K562 (cell line): ENCODE data around the gene PLCB3. TPM values are rescaled to one million over a fixed set of nuclear protein-coding genes. Genes with fewer than 3 reads are reported as not detected.

ENCODE experiments used
- ARHGAP35 ChIP-seq: fragments of 450-650 bp; IDR thresholded peaks from 2 replicates; pipeline ENCODE4 v1.6.1; 2018; ENCODE audit not compliant: partially characterized antibody
- DLX4 ChIP-seq: fragments of 250-450 bp; sonication (Bioruptor Pico); IDR thresholded peaks from 2 replicates; pipeline ENCODE4 v1.6.1; 2021; ENCODE audit warnings: mild to moderate bottlenecking
- ELK1 ChIP-seq: sonication (generic); formaldehyde crosslinking; IDR thresholded peaks from 2 replicates; pipeline ENCODE4 v1.8.1; 2022; ENCODE audit warnings: missing genetic modification reagents
- EZH2 ChIP-seq: IDR thresholded peaks from 2 replicates; pipeline ENCODE4 v1.6.1; 2012; ENCODE audit warnings: low read depth, mild to moderate bottlenecking, inconsistent platforms, low read length, borderline replicate concordance
- HDAC3 ChIP-seq: fragments of 450-650 bp; IDR thresholded peaks from 2 replicates; pipeline ENCODE4 v1.6.1; 2018; ENCODE audit warnings: borderline replicate concordance, mild to moderate bottlenecking, moderate library complexity; ENCODE audit not compliant: partially characterized antibody
- HDAC6 ChIP-seq: IDR thresholded peaks from 2 replicates; pipeline ENCODE4 v1.6.1; 2012; ENCODE audit warnings: low read depth, mild to moderate bottlenecking, control low read depth, inconsistent platforms, low read length, moderate library complexity
- HIVEP1 ChIP-seq: fragments of 250-450 bp; sonication (Bioruptor Pico); IDR thresholded peaks from 2 replicates; pipeline ENCODE4 v1.4.0; 2020; ENCODE audit warnings: mild to moderate bottlenecking
- HNRNPK ChIP-seq: fragments of 200-400 bp; formaldehyde crosslinking; IDR thresholded peaks from one replicate; pipeline ENCODE4 v1.6.1; 2018; ENCODE audit warnings: mild to moderate bottlenecking, low read depth, low read length; ENCODE audit not compliant: poor library complexity, severe bottlenecking
- KDM4B ChIP-seq, 2 experiments: fragments of 450-650 bp in 1 of 2; sonication (generic) in 1 of 2; IDR thresholded peaks; 2 replicates each; pipeline ENCODE4 v1.6.1; 2016 to 2017; ENCODE audit warnings: borderline replicate concordance in 2 of 2, antibody characterized with exemption in 1 of 2, low read depth in 1 of 2, mild to moderate bottlenecking in 1 of 2
- LEF1 ChIP-seq: fragments of 450-650 bp; IDR thresholded peaks from 2 replicates; pipeline ENCODE4 v1.6.1; 2016; ENCODE audit warnings: mild to moderate bottlenecking
- MAZ ChIP-seq, 2 experiments: fragments of 450-650 bp in 1 of 2; sonication (generic) in 1 of 2; formaldehyde crosslinking; IDR thresholded peaks in 1 of 2; conservative IDR thresholded peaks in 1 of 2; 2 replicates each; pipeline versions ENCODE4 v1.4.0 to v1.5.0; 2020; ENCODE audit warnings: mild to moderate bottlenecking in 1 of 2, missing genetic modification reagents in 1 of 2
- MCM7 ChIP-seq, 2 experiments: fragments of 450-650 bp; IDR thresholded peaks; 2 replicates each; pipeline ENCODE4 v1.6.1; 2016 to 2018
- RBM34 ChIP-seq: fragments of 200-400 bp; formaldehyde crosslinking; IDR thresholded peaks from 2 replicates; pipeline ENCODE4 v1.6.1; 2018; ENCODE audit warnings: low read length, borderline replicate concordance; ENCODE audit not compliant: insufficient read depth
- REST ChIP-seq, 2 experiments: fragments of 450-650 bp; formaldehyde crosslinking in 1 of 2; IDR thresholded peaks; 2 replicates each; pipeline versions ENCODE4 v1.4.0 to v1.6.1; 2014 to 2020; ENCODE audit warnings: mild to moderate bottlenecking in 2 of 2, borderline replicate concordance in 1 of 2, low read depth in 1 of 2
- SAFB2 ChIP-seq: fragments of 200-400 bp; formaldehyde crosslinking; IDR thresholded peaks from 2 replicates; pipeline ENCODE4 v1.6.1; 2018; ENCODE audit warnings: borderline replicate concordance, low read length, low read depth, moderate library complexity; ENCODE audit not compliant: severe bottlenecking
- SETDB1 ChIP-seq: IDR thresholded peaks from one replicate; pipeline ENCODE4 v1.6.1; 2012; ENCODE audit warnings: low read length, control low read depth, inconsistent platforms
- TCF3 ChIP-seq: sonication (generic); formaldehyde crosslinking; IDR thresholded peaks from 2 replicates; pipeline ENCODE4 v1.4.0; 2020; ENCODE audit warnings: mild to moderate bottlenecking, missing genetic modification reagents
- XRCC3 ChIP-seq: fragments of 450-650 bp; IDR thresholded peaks from 2 replicates; pipeline ENCODE4 v1.6.1; 2017; ENCODE audit warnings: mild to moderate bottlenecking, moderate library complexity
- ZNF444 ChIP-seq: fragments of 250-450 bp; sonication (Bioruptor Pico); IDR thresholded peaks from 2 replicates; pipeline ENCODE4 v1.4.0; 2020; ENCODE audit warnings: mild to moderate bottlenecking, moderate library complexity
- polyA plus RNA-seq, 8 experiments: library from polyadenylated mRNA; depleted of rRNA in 4 of 8; stranded (reverse) in 5 of 8; unstranded in 3 of 8; fragments of >200 nt; fragmentation: Nextera tagmentation in 2 of 8; fragmentation: Illumina TruSeq in 1 of 8; extraction: Ambion mirVana in 2 of 8; extraction: Trizol in 1 of 8; gene quantifications; 2 replicates each; pipeline versions ENCODE4 v1.2.1 to v1.2.3, GENCODE V29; 2011 to 2014; ENCODE audit warnings: inconsistent platforms in 1 of 8, missing spikeins in 1 of 8
- total RNA-seq, 7 experiments: library from RNA; depleted of rRNA in 6 of 7; stranded (reverse); fragments of >200 nt in 6 of 7; fragmentation: Illumina TruSeq in 2 of 7; extraction: Trizol in 2 of 7; gene quantifications; 2 replicates each; pipeline versions ENCODE4 v1.2.1 to v1.2.3, GENCODE V29; 2011 to 2021; ENCODE audit warnings: low replicate concordance in 1 of 7

Gene PLCB3
- total and polyA plus RNA-seq, 9 of the 15 experiments (the other 6 are each of a cell fraction or from before 2014, with no cell fraction given), result 0.31 to 44.8 (median 14.6) TPM

- TF ChIP-seq REST (IDR thresholded peaks at IDR 0.05; ENCODE audit: borderline replicate concordance) (no peak), REST (CRISPR knock-in tag; IDR thresholded peaks at IDR 0.05; ENCODE audit: low read depth) (no peak), MCM7 (IDR thresholded peaks at IDR 0.05) (no peak), ELK1 (no peak), MAZ (CRISPR knock-in tag; conservative IDR thresholded peaks at IDR 0.05 in 1 of 2, IDR thresholded peaks at IDR 0.05 in 1 of 2) (no peak; a peak in 1 of 4 replicates), EZH2 (no peak), LEF1 (no peak), RBM34 (no peak), HNRNPK (no peak), HIVEP1 (CRISPR knock-in tag) (no peak), TCF3 (CRISPR knock-in tag) (no peak), HDAC6 (no peak), DLX4 (CRISPR knock-in tag) (no peak), SETDB1 (no peak), XRCC3 (no peak), ARHGAP35 (no peak), KDM4B (IDR thresholded peaks at IDR 0.05; ENCODE audit: borderline replicate concordance in 2 of 2, low read depth in 1 of 2) (peak in 1 of 2 experiments; percentile 86; a peak in 2 of 4 replicates), HDAC3 (no peak), ZNF444 (CRISPR knock-in tag) (0 out of 2 replicates have a peak, but pooled peaks have one; percentile 27), SAFB2 (no peak)
These were observed 66.1 kb downstream of the PLCB3 start, which contains the start of gene TRMT112 (continued) for GRCh38 chr11:64317325-64317960.
